Body of pancreas (tissue), 4 donors: ENCODE measurements around the gene FBXW12. TPM values are rescaled to one million over a fixed set of nuclear protein-coding genes. Genes with fewer than 3 reads are reported as not detected.
A peak's percentile ranks its signal among the peaks of the same experiment; 100 is the strongest.

Experiments used
- ATAC-seq: fragments of 150-250 bp; one replicate; pipeline ENCODE4 v1.9.1; 2016
- DNase-seq, 4 donors: peaks; one replicate each; pipeline ENCODE4 v3.0.0-alpha.2; 2019
- H3K27ac ChIP-seq, 4 donors: fragments of 200-600 bp; sonication (generic); 1 replicate in 3 of 4; 2 replicates in 1 of 4; pipeline versions ENCODE4 v1.5.1 to v1.6.1; 2016 to 2019; ENCODE audit warnings: mild to moderate bottlenecking in 1 of 4, mixed read lengths in 1 of 4, moderate library complexity in 1 of 4
- H3K27me3 ChIP-seq, 2 donors: fragments of 200-600 bp; sonication (generic); one replicate each; pipeline ENCODE4 v1.6.0; 2016; ENCODE audit warnings: mild to moderate bottlenecking in 1 of 2
- H3K36me3 ChIP-seq, 2 donors: fragments of 200-600 bp; sonication (generic); replicated peaks in 1 of 2; 2 replicates each; pipeline ENCODE4 v1.5.1; 2016; ENCODE audit warnings: low read depth in 2 of 2; ENCODE audit not compliant: insufficient read depth in 1 of 2
- H3K4me1 ChIP-seq: fragments of 200-600 bp; sonication (generic); one replicate; pipeline ENCODE4 v1.6.0; 2016
- H3K4me3 ChIP-seq, 2 donors: fragments of 200-600 bp; sonication (generic); 1 replicate in 1 of 2; 2 replicates in 1 of 2; pipeline ENCODE4 v1.5.1; 2016 to 2019
- H3K9me3 ChIP-seq, 3 donors: fragments of 200-600 bp; sonication (generic); 1 replicate in 2 of 3; 2 replicates in 1 of 3; pipeline ENCODE4 v1.5.1; 2016
- POLR2A ChIP-seq, 3 donors: fragments of 450-650 bp; IDR thresholded peaks; one replicate each; pipeline ENCODE4 v1.6.1; 2016; ENCODE audit warnings: antibody characterized with exemption in 3 of 3, mild to moderate bottlenecking in 2 of 3
- WGBS, 2 donors: methylation state at CpG; one replicate each; pipeline ENCODE4 v1.1.5; 2017; 5-methylcytosine and 5-hydroxymethylcytosine counted together
- intact Hi-C: fragments of 100-400 bp; cut with DNase I; formaldehyde crosslinking; loops from one replicate; pipeline ENCODE4 v1.15.1; 2023
- total RNA-seq, 2 donors: library from RNA; depleted of rRNA; stranded (reverse); fragments of >200 nt; gene quantifications; one replicate each; pipeline ENCODE4 v1.1.0, GENCODE V29; 2016
- TF ChIP-seq, protein P1 (sequence below), 7 experiments: fragments of 450-650 bp in 4 of 7; fragments of 200-600 bp in 3 of 7; sonication (generic) in 3 of 7; IDR thresholded peaks; one replicate each; pipeline ENCODE4 v1.5.1; 2016 to 2019; ENCODE audit warnings: antibody characterized with exemption in 7 of 7

FBXW12 gene
- total RNA-seq, 2 donors from 2014 or later = 3.4 to 23.7 TPM

DNA sequence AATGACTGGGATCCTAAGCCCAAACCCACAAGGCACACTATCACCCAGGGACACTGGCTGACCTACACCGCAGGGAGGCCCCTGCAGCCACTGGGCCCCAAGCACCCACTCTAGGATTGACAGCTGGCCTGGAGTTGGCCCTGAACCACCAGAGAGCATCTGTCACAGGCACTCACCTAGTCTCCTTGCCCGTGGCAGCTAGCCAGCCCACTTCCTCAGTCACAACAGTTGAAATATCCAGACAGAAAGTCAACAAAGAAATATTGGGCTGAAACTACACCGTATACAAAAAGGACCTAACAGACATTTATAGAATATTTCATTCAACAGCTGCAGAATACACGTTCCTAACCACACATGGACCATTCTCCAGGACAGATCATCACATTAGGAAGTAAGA is 33.4 kb upstream of the FBXW12 start:
- 40 to 44% methylated on average over 4 of the region's 4 CpGs for WGBS, 2 donors
- Histone ChIP-seq H3K36me3 (no peaks in the 10 kb centered on the region), H3K9me3 (no peaks in the 10 kb centered on the region), H3K27ac (no peak overlapping the region), H3K4me3 (no peak overlapping the region), H3K27me3 (no peaks in the 10 kb centered on the region), H3K4me1 (no peaks in the 10 kb centered on the region)
- intact Hi-C loops = no loop called here
- no peak for TF ChIP-seq POLR2A (IDR thresholded peaks at IDR 0.05)
- TF ChIP-seq, protein P1, sequence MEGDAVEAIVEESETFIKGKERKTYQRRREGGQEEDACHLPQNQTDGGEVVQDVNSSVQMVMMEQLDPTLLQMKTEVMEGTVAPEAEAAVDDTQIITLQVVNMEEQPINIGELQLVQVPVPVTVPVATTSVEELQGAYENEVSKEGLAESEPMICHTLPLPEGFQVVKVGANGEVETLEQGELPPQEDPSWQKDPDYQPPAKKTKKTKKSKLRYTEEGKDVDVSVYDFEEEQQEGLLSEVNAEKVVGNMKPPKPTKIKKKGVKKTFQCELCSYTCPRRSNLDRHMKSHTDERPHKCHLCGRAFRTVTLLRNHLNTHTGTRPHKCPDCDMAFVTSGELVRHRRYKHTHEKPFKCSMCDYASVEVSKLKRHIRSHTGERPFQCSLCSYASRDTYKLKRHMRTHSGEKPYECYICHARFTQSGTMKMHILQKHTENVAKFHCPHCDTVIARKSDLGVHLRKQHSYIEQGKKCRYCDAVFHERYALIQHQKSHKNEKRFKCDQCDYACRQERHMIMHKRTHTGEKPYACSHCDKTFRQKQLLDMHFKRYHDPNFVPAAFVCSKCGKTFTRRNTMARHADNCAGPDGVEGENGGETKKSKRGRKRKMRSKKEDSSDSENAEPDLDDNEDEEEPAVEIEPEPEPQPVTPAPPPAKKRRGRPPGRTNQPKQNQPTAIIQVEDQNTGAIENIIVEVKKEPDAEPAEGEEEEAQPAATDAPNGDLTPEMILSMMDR (IDR thresholded peaks at IDR 0.05) = no peak
- ATAC-seq = no peak
- peak in 2 of 4 donors; percentile 17 to 46 for DNase-seq

DNA sequence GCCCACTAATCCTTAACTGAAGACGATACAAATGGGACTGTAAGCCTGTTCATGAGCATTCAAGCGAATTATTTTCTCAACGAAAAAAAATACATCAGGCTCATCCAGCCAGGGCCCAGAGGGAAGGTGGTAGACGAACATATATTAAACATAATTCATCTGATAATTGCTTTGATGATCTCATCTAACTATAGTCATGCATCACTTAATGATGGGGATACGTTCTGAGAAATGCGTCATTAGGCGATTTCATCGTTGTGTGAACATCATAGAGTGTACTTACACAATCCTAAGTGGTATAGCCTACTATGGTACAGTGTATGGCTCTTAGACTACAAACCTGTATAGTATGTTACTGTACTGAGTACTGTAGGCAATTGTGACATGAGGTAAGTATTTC is 28.6 kb upstream of the FBXW12 start:
- Histone ChIP-seq H3K27ac (no peak overlapping the region), H3K9me3 (no peaks in the 10 kb centered on the region), H3K27me3 (no peaks in the 10 kb centered on the region), H3K4me3 (no peak overlapping the region), H3K36me3 (no peaks in the 10 kb centered on the region), H3K4me1 (no peaks in the 10 kb centered on the region)
- ATAC-seq (no peak), DNase-seq (no peak)
- 87 to 91% methylated on average over 8 of the region's 8 CpGs for WGBS, 2 donors
- TF ChIP-seq POLR2A (IDR thresholded peaks at IDR 0.05) = no peak
- TF ChIP-seq, protein P1 (IDR thresholded peaks at IDR 0.05) = no peak
- intact Hi-C loops = no loop called here

DNA sequence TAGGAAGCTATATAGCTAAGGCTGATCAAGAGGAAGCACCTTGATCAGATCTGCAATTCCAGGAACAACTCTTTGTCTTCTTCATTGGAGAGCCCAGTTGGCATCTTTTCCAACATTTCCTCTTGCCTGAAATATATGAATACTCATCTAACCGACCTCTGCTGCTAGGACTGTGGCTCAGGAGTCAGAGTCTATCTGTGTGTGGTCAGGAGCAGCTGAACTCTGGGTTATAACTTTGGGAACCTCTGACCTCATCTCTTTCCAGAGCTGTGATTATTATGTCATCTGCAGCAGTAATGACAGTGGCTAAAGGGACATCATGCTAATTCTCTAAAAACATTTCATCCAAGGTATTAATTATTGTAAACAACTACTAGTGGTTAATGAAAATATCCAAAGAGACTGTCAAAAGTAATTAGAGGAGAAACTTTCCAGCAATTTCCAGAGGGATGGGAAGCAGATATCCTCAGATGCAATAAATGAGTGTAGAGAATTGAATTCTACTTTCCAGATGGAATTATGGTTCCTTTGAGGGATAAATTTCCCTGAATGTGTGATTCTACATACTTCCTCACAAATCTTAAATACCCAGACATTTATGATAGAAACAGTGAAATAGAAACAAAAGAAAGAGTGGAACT is 27.0 kb upstream of the FBXW12 start:
- ATAC-seq (no peak), DNase-seq (no peak)
- WGBS, 2 donors = 43 to 63% methylated on average over 1 of the region's 1 CpG
- Histone ChIP-seq H3K27me3 (no peaks in the 10 kb centered on the region), H3K4me3 (no peak overlapping the region), H3K27ac (no peak overlapping the region), H3K9me3 (no peaks in the 10 kb centered on the region), H3K4me1 (no peaks in the 10 kb centered on the region), H3K36me3 (no peaks in the 10 kb centered on the region)
- intact Hi-C loops = no loop called here
- no peak for TF ChIP-seq POLR2A (IDR thresholded peaks at IDR 0.05)
- TF ChIP-seq, protein P1 (IDR thresholded peaks at IDR 0.05) = no peak

DNA sequence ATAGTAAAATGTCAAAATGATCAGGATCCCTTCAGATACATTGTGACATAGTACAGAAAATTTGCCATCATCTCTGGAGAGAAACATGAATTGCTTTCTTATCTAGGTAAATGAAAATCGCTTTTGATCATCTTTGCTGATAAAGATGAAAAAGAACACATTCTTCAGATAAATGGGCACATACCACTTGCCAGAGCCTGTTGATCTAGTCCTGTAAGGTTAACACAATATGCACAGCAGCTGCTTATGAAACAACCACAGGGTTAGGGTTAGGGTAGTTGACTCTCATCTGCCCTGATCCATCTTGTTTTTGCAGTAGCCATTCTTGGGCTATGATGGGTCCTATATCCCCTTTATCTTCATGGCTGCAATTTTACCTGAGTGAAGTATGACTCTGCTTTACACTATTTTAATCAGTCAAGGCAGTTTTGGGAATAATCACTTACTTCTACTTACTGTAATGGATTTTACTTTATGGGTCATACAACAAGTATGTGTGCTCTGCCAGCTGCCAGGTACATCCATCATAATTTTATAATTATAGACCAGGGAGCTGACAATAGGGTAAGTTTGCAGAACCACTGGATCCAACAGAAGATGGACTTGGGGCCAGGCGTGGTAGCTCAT is 26.0 kb upstream of the FBXW12 start:
- Histone ChIP-seq H3K27me3 (no peaks in the 10 kb centered on the region), H3K36me3 (no peaks in the 10 kb centered on the region), H3K27ac (no peak overlapping the region), H3K4me3 (no peak overlapping the region), H3K9me3 (no peaks in the 10 kb centered on the region), H3K4me1 (no peaks in the 10 kb centered on the region)
- TF ChIP-seq, protein P1 (IDR thresholded peaks at IDR 0.05) = no peak
- TF ChIP-seq POLR2A (IDR thresholded peaks at IDR 0.05) = no peak
- DNase-seq = no peak
- intact Hi-C loops = no loop called here
- no peak for ATAC-seq
- 61 to 82% methylated on average over 2 of the region's 2 CpGs for WGBS, 2 donors

DNA sequence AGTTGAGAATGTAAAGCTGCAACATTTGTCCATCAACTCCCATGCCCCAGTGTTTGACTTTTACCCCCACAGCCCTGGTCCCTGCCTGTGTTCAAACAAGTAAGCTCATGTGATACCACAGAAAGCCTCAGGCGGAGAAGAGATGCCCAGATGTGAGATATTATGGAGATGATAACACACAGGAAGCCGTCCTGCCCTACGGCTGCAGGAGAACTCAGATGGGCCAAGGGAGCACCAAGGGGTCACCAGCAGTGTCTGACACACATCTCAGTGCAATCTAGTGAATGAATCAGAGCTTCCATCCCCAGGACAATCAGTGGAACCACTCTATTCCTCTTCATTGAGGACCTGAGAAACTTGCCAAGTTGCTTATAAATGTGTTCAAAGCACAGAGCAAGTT is 24.5 kb upstream of the FBXW12 start:
- Histone ChIP-seq H3K27ac (no peak overlapping the region), H3K4me1 (no peaks in the 10 kb centered on the region), H3K4me3 (no peak overlapping the region), H3K27me3 (no peaks in the 10 kb centered on the region), H3K9me3 (no peaks in the 10 kb centered on the region), H3K36me3 (no peaks in the 10 kb centered on the region)
- intact Hi-C loops = no loop called here
- DNase-seq = no peak
- no peak for TF ChIP-seq POLR2A (IDR thresholded peaks at IDR 0.05)
- 83 to 93% methylated on average over 3 of the region's 3 CpGs for WGBS, 2 donors
- no peak for ATAC-seq
